ENCODE results near the gene PRMT2.
"Not testable (repeated sequence)": the region's sequence is repeated elsewhere in the genome, so short reads cannot be mapped to it uniquely, and the experiment has no call there.

Gene PRMT2

DNA sequence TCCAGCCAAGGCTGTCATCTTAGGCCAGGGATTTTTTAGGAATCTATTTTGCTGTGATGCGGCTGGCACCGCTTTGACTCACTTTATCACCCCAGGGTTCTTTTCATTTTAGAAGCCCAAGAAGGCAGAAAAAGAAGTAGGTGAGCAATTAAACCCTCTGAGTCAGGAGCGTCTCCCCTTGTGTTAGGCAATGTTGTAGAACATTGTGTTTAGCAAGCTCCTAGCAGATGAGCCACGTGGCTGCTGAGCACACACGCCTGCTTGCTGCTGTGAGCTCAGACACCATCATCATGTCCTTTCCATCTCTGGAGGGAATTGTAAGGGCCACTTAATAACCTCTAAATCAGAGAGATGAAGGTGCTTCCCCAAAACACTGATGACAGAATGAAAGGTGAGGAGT is 46.1 kb downstream of the PRMT2 start:
- not testable (repeated sequence) for H2BK12ac ChIP-seq (ENCODE audit: low read length); H3K23ac ChIP-seq (ENCODE audit: low read length); H3K4me3 ChIP-seq (ENCODE audit: low read depth, low read length); H3K36me3 ChIP-seq (ENCODE audit: control insufficient read depth in 1 of 2, insufficient read depth in 2 of 2, low read length in 2 of 2); H3K9me3 ChIP-seq (ENCODE audit: insufficient read depth, low read depth, low read length); H3K4me2 ChIP-seq (ENCODE audit: low read length); H3K4ac ChIP-seq (ENCODE audit: low read depth, low read length); H3K9ac ChIP-seq (ENCODE audit: low read length); H2AFZ ChIP-seq (ENCODE audit: insufficient read depth, low read length, poor library complexity); H3K27me3 ChIP-seq (ENCODE audit: insufficient read depth, low read length); H3K4me1 ChIP-seq (ENCODE audit: control insufficient read depth in 1 of 2, insufficient read depth in 2 of 2, low read length in 2 of 2); H4K12ac ChIP-seq (ENCODE audit: low read depth, low read length); H3K18ac ChIP-seq (ENCODE audit: low read length); H3K27ac ChIP-seq (ENCODE audit: low read depth, low read length); H3K79me2 ChIP-seq (ENCODE audit: control insufficient read depth, insufficient read depth, low read length, poor library complexity); H3K14ac ChIP-seq (ENCODE audit: low read length); H2AK5ac ChIP-seq (ENCODE audit: low read length); H4K91ac ChIP-seq (ENCODE audit: low read depth, low read length); H3K79me1 ChIP-seq (ENCODE audit: low read length); H4K8ac ChIP-seq (ENCODE audit: low read depth, low read length); H2BK120ac ChIP-seq (ENCODE audit: insufficient read depth, low read length, poor library complexity); H2BK5ac ChIP-seq (ENCODE audit: low read depth, low read length, poor library complexity)
- peak; percentile 37 to 44 for DNase-seq
- WGBS (ENCODE audit: extremely low coverage, insufficient coverage, insufficient read length): no CpG with 5 or more reads among the region's 5 CpGs

DNA sequence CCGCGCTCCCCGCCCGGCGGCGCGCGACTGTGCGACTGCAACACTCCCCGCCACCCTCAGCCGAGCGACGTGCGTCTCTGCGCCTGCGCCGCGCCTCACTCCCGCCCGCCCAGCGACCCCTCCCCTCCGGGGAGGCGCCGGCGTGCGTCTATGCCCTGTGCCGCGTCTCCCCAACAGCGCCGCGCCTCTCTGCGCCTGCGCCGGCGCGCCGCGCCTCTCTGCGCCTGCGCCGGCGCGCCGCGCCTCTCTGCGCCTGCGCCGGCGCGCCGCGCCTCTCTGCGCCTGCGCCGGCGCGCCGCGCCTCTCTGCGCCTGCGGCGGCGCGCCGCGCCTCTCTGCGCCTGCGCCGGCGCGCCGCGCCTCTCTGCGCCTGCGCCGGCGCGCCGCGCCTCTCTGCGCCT is 63.2 kb downstream of the PRMT2 start:
- not testable (repeated sequence) for DNase-seq; H2BK5ac ChIP-seq (ENCODE audit: low read depth, low read length, poor library complexity); H2BK12ac ChIP-seq (ENCODE audit: low read length); H2AFZ ChIP-seq (ENCODE audit: insufficient read depth, low read length, poor library complexity); H3K27me3 ChIP-seq (ENCODE audit: insufficient read depth, low read length); H3K36me3 ChIP-seq (ENCODE audit: control insufficient read depth in 1 of 2, insufficient read depth in 2 of 2, low read length in 2 of 2); H3K9me3 ChIP-seq (ENCODE audit: insufficient read depth, low read depth, low read length); H3K4me1 ChIP-seq (ENCODE audit: control insufficient read depth in 1 of 2, insufficient read depth in 2 of 2, low read length in 2 of 2); H3K9ac ChIP-seq (ENCODE audit: low read length); H4K91ac ChIP-seq (ENCODE audit: low read depth, low read length); H4K12ac ChIP-seq (ENCODE audit: low read depth, low read length); H3K4ac ChIP-seq (ENCODE audit: low read depth, low read length); H3K18ac ChIP-seq (ENCODE audit: low read length); H2BK120ac ChIP-seq (ENCODE audit: insufficient read depth, low read length, poor library complexity); H3K23ac ChIP-seq (ENCODE audit: low read length); H3K79me2 ChIP-seq (ENCODE audit: control insufficient read depth, insufficient read depth, low read length, poor library complexity); H3K4me2 ChIP-seq (ENCODE audit: low read length); H2AK5ac ChIP-seq (ENCODE audit: low read length); H3K27ac ChIP-seq (ENCODE audit: low read depth, low read length); H3K79me1 ChIP-seq (ENCODE audit: low read length); H3K14ac ChIP-seq (ENCODE audit: low read length); H3K4me3 ChIP-seq (ENCODE audit: low read depth, low read length); H4K8ac ChIP-seq (ENCODE audit: low read depth, low read length)
- no CpG with 5 or more reads among the region's 81 CpGs for WGBS (ENCODE audit: extremely low coverage, insufficient coverage, insufficient read length)

DNA sequence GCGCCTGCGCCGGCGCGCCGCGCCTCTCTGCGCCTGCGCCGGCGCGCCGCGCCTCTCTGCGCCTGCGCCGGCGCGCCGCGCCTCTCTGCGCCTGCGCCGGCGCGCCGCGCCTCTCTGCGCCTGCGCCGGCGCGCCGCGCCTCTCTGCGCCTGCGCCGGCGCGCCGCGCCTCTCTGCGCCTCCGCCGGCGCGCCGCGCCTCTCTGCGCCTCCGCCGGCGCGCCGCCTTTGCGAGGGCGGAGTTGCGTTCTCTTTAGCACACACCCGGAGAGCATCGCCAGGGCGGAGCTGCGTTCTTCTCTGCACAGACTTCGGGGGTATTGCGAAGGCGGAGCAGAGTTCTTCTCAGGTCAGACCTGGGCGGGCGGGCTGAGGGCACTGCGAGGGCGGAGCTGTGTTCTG is 63.6 kb downstream of the PRMT2 start:
- not testable (repeated sequence) for H3K79me2 ChIP-seq (ENCODE audit: control insufficient read depth, insufficient read depth, low read length, poor library complexity); H3K79me1 ChIP-seq (ENCODE audit: low read length); H2AFZ ChIP-seq (ENCODE audit: insufficient read depth, low read length, poor library complexity); H2AK5ac ChIP-seq (ENCODE audit: low read length); H3K9ac ChIP-seq (ENCODE audit: low read length); H3K14ac ChIP-seq (ENCODE audit: low read length); H2BK12ac ChIP-seq (ENCODE audit: low read length); H3K23ac ChIP-seq (ENCODE audit: low read length); H4K91ac ChIP-seq (ENCODE audit: low read depth, low read length); DNase-seq; H3K36me3 ChIP-seq (ENCODE audit: control insufficient read depth in 1 of 2, insufficient read depth in 2 of 2, low read length in 2 of 2); H2BK120ac ChIP-seq (ENCODE audit: insufficient read depth, low read length, poor library complexity); H3K18ac ChIP-seq (ENCODE audit: low read length); H3K4ac ChIP-seq (ENCODE audit: low read depth, low read length); H3K4me2 ChIP-seq (ENCODE audit: low read length); H3K27me3 ChIP-seq (ENCODE audit: insufficient read depth, low read length); H3K4me3 ChIP-seq (ENCODE audit: low read depth, low read length); H2BK5ac ChIP-seq (ENCODE audit: low read depth, low read length, poor library complexity); H3K27ac ChIP-seq (ENCODE audit: low read depth, low read length); H3K4me1 ChIP-seq (ENCODE audit: control insufficient read depth in 1 of 2, insufficient read depth in 2 of 2, low read length in 2 of 2); H4K8ac ChIP-seq (ENCODE audit: low read depth, low read length); H4K12ac ChIP-seq (ENCODE audit: low read depth, low read length); H3K9me3 ChIP-seq (ENCODE audit: insufficient read depth, low read depth, low read length)
- WGBS (ENCODE audit: extremely low coverage, insufficient coverage, insufficient read length): no CpG with 5 or more reads among the region's 69 CpGs
